ENCODE results near the gene DDX54.

DNA sequence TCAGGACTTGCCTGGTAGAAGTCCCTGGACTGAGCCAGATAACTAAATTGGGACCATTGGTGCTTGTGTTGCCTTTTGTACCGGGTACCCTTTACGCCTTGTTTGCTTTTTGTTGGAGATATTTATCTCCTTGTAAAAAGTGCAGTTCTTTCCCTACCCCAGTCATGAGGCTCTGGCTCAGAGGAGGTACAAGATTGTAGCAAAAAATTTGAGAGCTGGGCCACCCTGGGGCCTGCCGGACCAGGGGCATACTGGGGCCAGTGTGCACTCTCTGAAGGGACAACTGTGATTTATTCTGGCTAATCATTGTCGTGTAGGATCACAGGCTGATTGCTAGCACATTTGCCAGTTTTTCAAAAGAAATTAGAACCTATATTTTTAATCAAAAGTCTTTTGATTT lies 49.2 kb upstream of the DDX54 start:
- TF ChIP-seq, protein P1, sequence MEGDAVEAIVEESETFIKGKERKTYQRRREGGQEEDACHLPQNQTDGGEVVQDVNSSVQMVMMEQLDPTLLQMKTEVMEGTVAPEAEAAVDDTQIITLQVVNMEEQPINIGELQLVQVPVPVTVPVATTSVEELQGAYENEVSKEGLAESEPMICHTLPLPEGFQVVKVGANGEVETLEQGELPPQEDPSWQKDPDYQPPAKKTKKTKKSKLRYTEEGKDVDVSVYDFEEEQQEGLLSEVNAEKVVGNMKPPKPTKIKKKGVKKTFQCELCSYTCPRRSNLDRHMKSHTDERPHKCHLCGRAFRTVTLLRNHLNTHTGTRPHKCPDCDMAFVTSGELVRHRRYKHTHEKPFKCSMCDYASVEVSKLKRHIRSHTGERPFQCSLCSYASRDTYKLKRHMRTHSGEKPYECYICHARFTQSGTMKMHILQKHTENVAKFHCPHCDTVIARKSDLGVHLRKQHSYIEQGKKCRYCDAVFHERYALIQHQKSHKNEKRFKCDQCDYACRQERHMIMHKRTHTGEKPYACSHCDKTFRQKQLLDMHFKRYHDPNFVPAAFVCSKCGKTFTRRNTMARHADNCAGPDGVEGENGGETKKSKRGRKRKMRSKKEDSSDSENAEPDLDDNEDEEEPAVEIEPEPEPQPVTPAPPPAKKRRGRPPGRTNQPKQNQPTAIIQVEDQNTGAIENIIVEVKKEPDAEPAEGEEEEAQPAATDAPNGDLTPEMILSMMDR (conservative IDR thresholded peaks at IDR 0.05; ENCODE audit: low read length), result no peak
- no peak for TF ChIP-seq EZH2phosphoT487 (IDR thresholded peaks at IDR 0.05; ENCODE audit: borderline replicate concordance)
